ENCODE results near the gene PDLIM4.

DNA sequence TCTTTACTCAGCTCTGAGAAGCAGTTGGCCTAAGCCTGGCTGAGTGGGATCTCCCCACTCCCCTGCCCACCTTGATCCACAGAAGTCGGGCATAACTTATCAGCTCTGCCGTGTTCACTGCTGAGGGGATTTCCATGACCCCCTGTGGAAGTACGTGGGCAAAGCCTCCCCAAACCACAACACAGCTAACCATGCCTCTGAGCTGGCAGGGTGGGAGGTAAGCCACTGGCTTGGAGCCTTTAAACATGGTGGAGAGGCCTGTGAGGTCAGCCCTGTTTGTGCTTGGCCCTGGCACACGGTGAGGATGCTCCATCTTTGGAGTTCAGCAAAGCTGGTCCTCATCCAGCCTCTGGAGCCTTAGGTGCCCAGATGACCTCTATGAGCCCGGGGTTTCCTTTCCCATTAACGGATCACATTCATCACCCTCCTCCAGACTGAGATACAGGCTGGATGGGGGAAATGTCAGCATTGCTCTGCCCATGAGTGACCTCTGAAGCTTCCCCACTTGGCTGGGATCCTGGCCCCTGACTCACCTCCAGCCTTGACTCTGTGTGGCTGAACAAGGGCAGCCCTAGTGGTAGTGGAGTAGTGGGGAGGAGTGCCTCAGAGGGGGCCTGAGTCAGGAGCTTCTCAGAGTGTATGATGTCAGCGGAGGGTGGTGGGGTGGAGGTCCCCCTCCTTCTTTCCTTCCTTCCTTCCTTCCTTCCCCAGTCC is 6.2 kb downstream of the PDLIM4 start:
- no peak for TF ChIP-seq POLR2A (IDR thresholded peaks at IDR 0.05)
- TF ChIP-seq, protein P1, sequence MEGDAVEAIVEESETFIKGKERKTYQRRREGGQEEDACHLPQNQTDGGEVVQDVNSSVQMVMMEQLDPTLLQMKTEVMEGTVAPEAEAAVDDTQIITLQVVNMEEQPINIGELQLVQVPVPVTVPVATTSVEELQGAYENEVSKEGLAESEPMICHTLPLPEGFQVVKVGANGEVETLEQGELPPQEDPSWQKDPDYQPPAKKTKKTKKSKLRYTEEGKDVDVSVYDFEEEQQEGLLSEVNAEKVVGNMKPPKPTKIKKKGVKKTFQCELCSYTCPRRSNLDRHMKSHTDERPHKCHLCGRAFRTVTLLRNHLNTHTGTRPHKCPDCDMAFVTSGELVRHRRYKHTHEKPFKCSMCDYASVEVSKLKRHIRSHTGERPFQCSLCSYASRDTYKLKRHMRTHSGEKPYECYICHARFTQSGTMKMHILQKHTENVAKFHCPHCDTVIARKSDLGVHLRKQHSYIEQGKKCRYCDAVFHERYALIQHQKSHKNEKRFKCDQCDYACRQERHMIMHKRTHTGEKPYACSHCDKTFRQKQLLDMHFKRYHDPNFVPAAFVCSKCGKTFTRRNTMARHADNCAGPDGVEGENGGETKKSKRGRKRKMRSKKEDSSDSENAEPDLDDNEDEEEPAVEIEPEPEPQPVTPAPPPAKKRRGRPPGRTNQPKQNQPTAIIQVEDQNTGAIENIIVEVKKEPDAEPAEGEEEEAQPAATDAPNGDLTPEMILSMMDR (IDR thresholded peaks at IDR 0.05), result no peak

All from heart left ventricle (tissue), 13 donors.